Measurements from ENCODE around the gene RAC2. TPM values are rescaled to one million over a fixed set of nuclear protein-coding genes. Genes with fewer than 3 reads are reported as not detected.

The RAC2 gene
- total RNA-seq, 4 donors from 2014 or later: 1.9 to 3.7 (median 3.5) TPM; not detected in 1

- in situ Hi-C loops (cut with MboI; ENCODE audit: low sequenced_read_pairs in 4 of 4): loop anchor here in 1 of 4 donors (5.0 kb wide), 1 partner anchor 32 kb away; no protein-coding TSS in a partner anchor
- no peaks in the 10 kb centered on the region for H3K27me3 ChIP-seq
- H3K27ac ChIP-seq: peak overlapping the region in 3 of 4 donors; percentile 40 to 98 (median 52)
- no peaks in the 10 kb centered on the region for H3K9me3 ChIP-seq
- no peak overlapping the region for H3K4me3 ChIP-seq
- intact Hi-C loops (cut with DNase I; ENCODE audit: low total_unique reads): loop anchor here (5.0 to 10.0 kb wide), 4 partner anchors 420 to 1892 kb away; partner anchors contain the start of genes IFT27 and LGALS1
- H3K4me1 ChIP-seq: peaks cover 33 to 42% of the 10 kb centered on the region in 2 donors
- ATAC-seq (no peak), DNase-seq (no peak)
- TF ChIP-seq CTCF (IDR thresholded peaks at IDR 0.05 in 4 of 5, conservative IDR thresholded peaks at IDR 0.05 in 1 of 5) (no peak), POLR2A (IDR thresholded peaks at IDR 0.05) (no peak)
- H3K36me3 ChIP-seq: no peaks in the 10 kb centered on the region
Measured at GRCh38 chr22:37194750-37195149, 49.3 kb downstream of the RAC2 start.

GRCh38 chr22:37193629-37194191 is 50.4 kb downstream of the RAC2 start:
- H3K27me3 ChIP-seq: no peaks in the 10 kb centered on the region
- intact Hi-C loops (cut with DNase I; ENCODE audit: low total_unique reads): loop anchor here (10.0 kb wide), 2 partner anchors 419 to 729 kb away; partner anchors contain the start of gene IFT27

GRCh38 chr22:37192741-37193140 is 51.3 kb downstream of the RAC2 start:
- intact Hi-C loops (cut with DNase I; ENCODE audit: low total_unique reads): loop anchor here (10.0 kb wide), 2 partner anchors 418 to 728 kb away; partner anchors contain the start of gene IFT27
- TF ChIP-seq CTCF (IDR thresholded peaks at IDR 0.05 in 4 of 5, conservative IDR thresholded peaks at IDR 0.05 in 1 of 5) (no peak), POLR2A (IDR thresholded peaks at IDR 0.05) (no peak)
- in situ Hi-C loops (cut with MboI; ENCODE audit: low sequenced_read_pairs in 4 of 4): no loop called here
- Histone ChIP-seq H3K4me1 (peaks cover 44 to 53% of the 10 kb centered on the region in 2 donors), H3K27me3 (no peaks in the 10 kb centered on the region), H3K27ac (peak overlapping the region in 1 of 4 donors; percentile 38), H3K9me3 (no peaks in the 10 kb centered on the region), H3K4me3 (no peak overlapping the region), H3K36me3 (no peaks in the 10 kb centered on the region)
- ATAC-seq (no peak), DNase-seq (no peak)

More at GRCh38 chr22:37193629-37194191, 50.4 kb downstream of the RAC2 start:
- H3K27ac ChIP-seq: peak overlapping the region; percentile 5 to 52 (median 39)
- ATAC-seq: no peak
- H3K36me3 ChIP-seq: no peaks in the 10 kb centered on the region
- H3K9me3 ChIP-seq: no peaks in the 10 kb centered on the region
- H3K4me1 ChIP-seq: peaks cover 42 to 50% of the 10 kb centered on the region in 2 donors
- DNase-seq: no peak
- in situ Hi-C loops (cut with MboI; ENCODE audit: low sequenced_read_pairs in 4 of 4): no loop called here
- TF ChIP-seq CTCF (IDR thresholded peaks at IDR 0.05 in 4 of 5, conservative IDR thresholded peaks at IDR 0.05 in 1 of 5) (no peak), POLR2A (IDR thresholded peaks at IDR 0.05) (no peak)
- no peak overlapping the region for H3K4me3 ChIP-seq

GRCh38 chr22:37192204-37192603 is 51.9 kb downstream of the RAC2 start:
- DNase-seq (no peak), ATAC-seq (no peak)
- no peaks in the 10 kb centered on the region for H3K27me3 ChIP-seq
- TF ChIP-seq CTCF (IDR thresholded peaks at IDR 0.05 in 4 of 5, conservative IDR thresholded peaks at IDR 0.05 in 1 of 5): no peak
- TF ChIP-seq POLR2A (IDR thresholded peaks at IDR 0.05): no peak
- in situ Hi-C loops (cut with MboI; ENCODE audit: low sequenced_read_pairs in 4 of 4): no loop called here
- no peaks in the 10 kb centered on the region for H3K9me3 ChIP-seq
- peaks cover 44 to 53% of the 10 kb centered on the region in 2 donors for H3K4me1 ChIP-seq
- H3K27ac ChIP-seq: no peak overlapping the region
- intact Hi-C loops (cut with DNase I; ENCODE audit: low total_unique reads): loop anchor here (10.0 kb wide), 2 partner anchors 417 to 727 kb away; partner anchors contain the start of gene IFT27
- no peaks in the 10 kb centered on the region for H3K36me3 ChIP-seq
- no peak overlapping the region for H3K4me3 ChIP-seq

Measured in gastrocnemius medialis (tissue), 4 donors.